NCI-H1105 treated with DMSO at 0.1 percent for 48 hours (cell line): ENCODE measurements around the gene C1QTNF9.
A peak's percentile ranks its signal among the peaks of the same experiment; 100 is the strongest.
"Not testable (repeated sequence)": the region's sequence is repeated elsewhere in the genome, so short reads cannot be mapped to it uniquely, and the experiment has no call there.

Source experiments
- DNase-seq: peaks from one replicate; lab custom pipeline; 2025; lab: John Stamatoyannopoulos, UW

Gene C1QTNF9

GRCh38 chr13:24282256-24282655 is 27.1 kb upstream of the C1QTNF9 start:
- DNase-seq, result peak; percentile 42

GRCh38 chr13:24284889-24285565 is 24.4 kb upstream of the C1QTNF9 start:
- no peak for DNase-seq

- DNase-seq, result no peak
Measured at GRCh38 chr13:24286624-24287023, 22.8 kb upstream of the C1QTNF9 start.

GRCh38 chr13:24287748-24288287 is 21.6 kb upstream of the C1QTNF9 start:
- no peak for DNase-seq

- no peak for DNase-seq
Measured at GRCh38 chr13:24288870-24289269, 20.5 kb upstream of the C1QTNF9 start.

- DNase-seq, result no peak
Measured at GRCh38 chr13:24290280-24290932, 19.0 kb upstream of the C1QTNF9 start.

- no peak for DNase-seq
Measured at GRCh38 chr13:24292481-24292880, 16.9 kb upstream of the C1QTNF9 start.

GRCh38 chr13:24293746-24294145 is 15.6 kb upstream of the C1QTNF9 start:
- no peak for DNase-seq

GRCh38 chr13:24299488-24300114 is 9.8 kb upstream of the C1QTNF9 start:
- no peak for DNase-seq

GRCh38 chr13:24301434-24301833 is 7.9 kb upstream of the C1QTNF9 start:
- DNase-seq, result no peak

- DNase-seq, result no peak
Measured at GRCh38 chr13:24301911-24302310, 7.5 kb upstream of the C1QTNF9 start.

- no peak for DNase-seq
Measured at GRCh38 chr13:24304620-24305019, 4.8 kb upstream of the C1QTNF9 start.

- no peak for DNase-seq
Measured at GRCh38 chr13:24306632-24307031, 2.7 kb upstream of the C1QTNF9 start.

- DNase-seq, result no peak
Measured at GRCh38 chr13:24307211-24308067, 1.9 kb upstream of the C1QTNF9 start.

- no peak for DNase-seq
Measured at GRCh38 chr13:24308068-24308445, 1.3 kb upstream of the C1QTNF9 start.

- DNase-seq, result no peak
Measured at GRCh38 chr13:24308488-24309020, 826 bp upstream of the C1QTNF9 start.

- DNase-seq, result no peak
Measured at GRCh38 chr13:24313439-24313838, 4.1 kb downstream of the C1QTNF9 start.

- DNase-seq, result not testable (repeated sequence)
Measured at GRCh38 chr13:24317835-24318234, 8.5 kb downstream of the C1QTNF9 start.

GRCh38 chr13:24318878-24319277 is 9.5 kb downstream of the C1QTNF9 start:
- not testable (repeated sequence) for DNase-seq

- not testable (repeated sequence) for DNase-seq
Measured at GRCh38 chr13:24319641-24320040, 10.3 kb downstream of the C1QTNF9 start.

GRCh38 chr13:24321416-24321815 is 12.0 kb downstream of the C1QTNF9 start:
- not testable (repeated sequence) for DNase-seq

GRCh38 chr13:24322470-24322869 is 13.1 kb downstream of the C1QTNF9 start:
- not testable (repeated sequence) for DNase-seq
